Measurements from ENCODE around the gene TUG1. TPM values are rescaled to one million over a fixed set of nuclear protein-coding genes. Genes with fewer than 3 reads are reported as not detected.

TUG1 gene
- total RNA-seq, 4 donors from 2014 or later, result 53.8 to 89.8 (median 66.1) TPM

DNA sequence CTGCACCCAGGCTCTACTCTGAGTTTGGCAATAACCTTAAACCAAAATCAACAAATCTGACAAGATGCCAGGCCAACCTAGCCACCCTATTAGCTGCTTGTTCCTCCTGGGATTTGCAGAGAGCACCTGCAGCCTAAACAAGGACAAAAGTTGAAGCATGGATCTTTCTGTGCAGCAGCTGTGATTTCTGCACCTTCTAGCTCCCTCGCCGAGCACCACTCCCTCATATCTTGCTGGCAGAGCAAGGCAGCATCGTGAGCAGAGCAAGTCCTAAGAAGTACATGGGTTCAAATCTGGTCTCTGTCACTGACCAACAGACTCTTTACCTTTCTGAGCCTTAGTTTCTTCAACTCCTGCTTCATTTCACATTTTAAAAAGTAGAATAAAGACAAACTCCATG is 38.8 kb upstream of the TUG1 start:
- Histone ChIP-seq H3K9me3 (no peaks in the 10 kb centered on the region), H3K27ac (peak overlapping the region in 1 of 4 donors; percentile 0), H3K4me3 (no peak overlapping the region), H3K27me3 (no peaks in the 10 kb centered on the region), H3K36me3 (peaks cover 0 to 99% of the 10 kb centered on the region in 2 donors), H3K4me1 (peaks cover 0 to 6% (median 0%) of the 10 kb centered on the region in 3 donors)
- WGBS, 2 donors (ENCODE audit: low coverage in 1 of 2), result 50% methylated on average over 3 of the region's 3 CpGs; no CpG with 5 or more reads in 1 of the 2 donors
- no peak for ATAC-seq
- TF ChIP-seq, protein P1, sequence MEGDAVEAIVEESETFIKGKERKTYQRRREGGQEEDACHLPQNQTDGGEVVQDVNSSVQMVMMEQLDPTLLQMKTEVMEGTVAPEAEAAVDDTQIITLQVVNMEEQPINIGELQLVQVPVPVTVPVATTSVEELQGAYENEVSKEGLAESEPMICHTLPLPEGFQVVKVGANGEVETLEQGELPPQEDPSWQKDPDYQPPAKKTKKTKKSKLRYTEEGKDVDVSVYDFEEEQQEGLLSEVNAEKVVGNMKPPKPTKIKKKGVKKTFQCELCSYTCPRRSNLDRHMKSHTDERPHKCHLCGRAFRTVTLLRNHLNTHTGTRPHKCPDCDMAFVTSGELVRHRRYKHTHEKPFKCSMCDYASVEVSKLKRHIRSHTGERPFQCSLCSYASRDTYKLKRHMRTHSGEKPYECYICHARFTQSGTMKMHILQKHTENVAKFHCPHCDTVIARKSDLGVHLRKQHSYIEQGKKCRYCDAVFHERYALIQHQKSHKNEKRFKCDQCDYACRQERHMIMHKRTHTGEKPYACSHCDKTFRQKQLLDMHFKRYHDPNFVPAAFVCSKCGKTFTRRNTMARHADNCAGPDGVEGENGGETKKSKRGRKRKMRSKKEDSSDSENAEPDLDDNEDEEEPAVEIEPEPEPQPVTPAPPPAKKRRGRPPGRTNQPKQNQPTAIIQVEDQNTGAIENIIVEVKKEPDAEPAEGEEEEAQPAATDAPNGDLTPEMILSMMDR (IDR thresholded peaks at IDR 0.05), result no peak
- no peak for TF ChIP-seq EP300 (IDR thresholded peaks at IDR 0.05)
- no peak for TF ChIP-seq POLR2AphosphoS5 (IDR thresholded peaks at IDR 0.05)
- TF ChIP-seq POLR2A (IDR thresholded peaks at IDR 0.05), result no peak

DNA sequence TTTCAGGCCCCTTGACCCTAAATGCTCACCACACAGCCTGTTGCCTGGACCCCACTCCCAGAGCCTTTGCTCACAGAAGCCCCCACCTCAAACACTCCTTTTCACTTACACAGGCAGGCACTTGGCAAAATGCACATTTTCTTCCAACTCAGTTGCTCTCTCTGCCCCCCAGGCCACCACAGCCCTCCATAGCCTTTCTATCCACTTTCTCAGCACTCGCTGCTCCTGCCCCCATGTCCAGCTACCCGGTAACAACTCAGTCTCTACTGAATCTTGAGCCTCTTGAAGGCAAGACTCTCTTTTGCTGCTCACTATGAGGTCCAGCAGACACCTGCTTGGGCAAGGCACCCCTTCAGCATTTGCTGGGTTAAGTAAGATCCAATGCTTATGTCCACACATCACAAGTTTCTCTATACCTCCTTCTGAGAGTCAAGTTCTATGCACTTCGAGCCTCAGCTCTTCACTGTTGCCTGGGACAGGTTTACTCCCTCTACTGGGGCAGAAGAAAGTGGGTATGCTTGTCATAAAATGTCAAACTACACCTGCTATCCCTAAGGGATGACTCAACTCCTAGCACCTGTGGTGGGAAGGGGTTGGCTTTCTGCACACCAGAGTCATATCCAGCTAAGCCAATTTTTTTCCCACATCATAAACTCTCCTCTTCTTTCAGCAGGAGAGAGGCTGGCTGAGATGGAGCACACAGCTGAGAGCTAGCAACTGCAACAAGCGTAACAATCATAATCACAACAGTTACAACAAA is 37.3 kb upstream of the TUG1 start:
- H3K36me3 ChIP-seq, result peaks cover 0 to 100% of the 10 kb centered on the region in 2 donors
- H3K4me1 ChIP-seq, result peaks cover 0 to 6% (median 0%) of the 10 kb centered on the region in 3 donors
- no peak for ATAC-seq
- H3K27me3 ChIP-seq, result no peaks in the 10 kb centered on the region
- H3K4me3 ChIP-seq, result no peak overlapping the region
- WGBS, 2 donors (ENCODE audit: low coverage in 1 of 2), result 95 to 100% methylated on average over 2 to 4 of the region's 4 CpGs
- H3K9me3 ChIP-seq, result no peaks in the 10 kb centered on the region
- TF ChIP-seq POLR2A (IDR thresholded peaks at IDR 0.05) (no peak), EP300 (IDR thresholded peaks at IDR 0.05) (no peak), POLR2AphosphoS5 (IDR thresholded peaks at IDR 0.05) (no peak)
- TF ChIP-seq, protein P1 (IDR thresholded peaks at IDR 0.05), result no peak
- H3K27ac ChIP-seq, result no peak overlapping the region

DNA sequence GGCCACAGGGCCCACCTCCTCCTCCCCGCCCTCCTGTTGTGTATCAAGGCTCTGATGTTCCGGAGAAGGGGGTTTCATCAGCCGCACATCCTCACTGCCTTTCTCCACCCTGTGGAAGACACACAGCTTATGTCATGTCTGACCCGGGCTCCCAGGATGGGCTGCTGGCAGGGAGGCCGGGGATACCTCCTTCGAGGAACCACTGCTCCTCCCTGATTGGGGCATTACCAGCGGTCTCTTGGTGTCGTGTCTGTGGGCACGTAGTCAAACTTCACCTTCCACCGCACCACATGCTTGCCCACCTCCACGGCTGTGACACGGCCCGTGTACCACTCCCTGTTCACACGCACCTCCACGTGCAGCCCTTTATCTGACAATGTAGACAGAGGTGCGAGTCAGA is 36.4 kb upstream of the TUG1 start:
- WGBS, 2 donors (ENCODE audit: low coverage in 1 of 2), result 85 to 88% methylated on average over 6 of the region's 16 CpGs
- Histone ChIP-seq H3K4me1 (peaks cover 0 to 6% (median 0%) of the 10 kb centered on the region in 3 donors), H3K36me3 (peaks cover 3 to 100% of the 10 kb centered on the region in 2 donors), H3K27me3 (no peaks in the 10 kb centered on the region), H3K4me3 (no peak overlapping the region), H3K9me3 (no peaks in the 10 kb centered on the region), H3K27ac (no peak overlapping the region)
- TF ChIP-seq POLR2AphosphoS5 (IDR thresholded peaks at IDR 0.05) (no peak), EP300 (IDR thresholded peaks at IDR 0.05) (no peak), POLR2A (IDR thresholded peaks at IDR 0.05) (no peak)
- TF ChIP-seq, protein P1 (IDR thresholded peaks at IDR 0.05), result no peak
- no peak for ATAC-seq

DNA sequence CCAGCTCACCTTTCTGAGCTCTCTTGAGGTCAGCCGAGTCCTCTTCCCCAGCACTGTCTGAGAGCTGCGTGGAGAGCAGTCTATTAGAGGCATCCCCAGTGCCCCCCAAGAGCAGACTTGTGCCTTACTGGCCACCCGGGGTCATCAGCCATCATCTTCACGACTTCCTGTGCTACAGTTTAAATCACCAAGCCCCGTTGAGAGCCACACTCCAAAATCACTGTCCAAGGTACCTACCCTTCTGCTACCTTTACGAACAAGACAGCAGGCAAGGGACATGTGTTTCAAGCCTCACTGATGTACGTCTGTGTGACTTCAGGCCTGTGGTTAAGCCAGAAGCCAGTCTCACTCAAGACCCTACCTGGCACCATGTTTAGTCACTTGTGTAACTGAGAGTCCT is 35.6 kb upstream of the TUG1 start:
- TF ChIP-seq POLR2AphosphoS5 (IDR thresholded peaks at IDR 0.05) (no peak), POLR2A (IDR thresholded peaks at IDR 0.05) (no peak), EP300 (IDR thresholded peaks at IDR 0.05) (no peak)
- TF ChIP-seq, protein P1 (IDR thresholded peaks at IDR 0.05), result no peak
- Histone ChIP-seq H3K4me1 (peaks cover 0 to 6% (median 0%) of the 10 kb centered on the region in 3 donors), H3K4me3 (no peak overlapping the region), H3K9me3 (no peaks in the 10 kb centered on the region), H3K36me3 (peaks cover 3 to 100% of the 10 kb centered on the region in 2 donors), H3K27me3 (no peaks in the 10 kb centered on the region), H3K27ac (no peak overlapping the region)
- no peak for ATAC-seq
- 100% methylated on average over 1 of the region's 7 CpGs; no CpG with 5 or more reads in 1 of the 2 donors for WGBS, 2 donors (ENCODE audit: low coverage in 1 of 2)

DNA sequence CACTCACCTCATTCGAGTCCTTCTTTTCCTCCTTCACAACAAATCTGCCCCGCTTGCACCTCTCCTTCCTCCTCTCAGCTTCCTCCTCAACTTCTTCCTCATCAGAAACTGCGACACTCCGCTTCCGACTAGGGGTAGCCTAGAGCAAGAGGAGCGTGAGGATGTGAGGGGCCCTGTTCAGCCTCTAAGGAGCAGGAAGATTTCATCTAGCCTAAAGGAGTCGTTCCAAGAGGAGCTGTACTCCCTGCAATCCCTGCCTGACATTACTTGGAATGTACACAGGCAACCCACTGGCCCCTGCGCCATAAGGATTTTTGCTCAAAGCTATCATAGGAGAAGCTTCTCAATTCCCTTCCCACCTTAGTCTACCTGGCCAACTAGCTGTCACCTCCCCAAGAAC is 35.0 kb upstream of the TUG1 start:
- Histone ChIP-seq H3K4me1 (peaks cover 0 to 6% (median 0%) of the 10 kb centered on the region in 3 donors), H3K27ac (no peak overlapping the region), H3K36me3 (peaks cover 3 to 100% of the 10 kb centered on the region in 2 donors), H3K27me3 (no peaks in the 10 kb centered on the region), H3K4me3 (no peak overlapping the region), H3K9me3 (no peaks in the 10 kb centered on the region)
- TF ChIP-seq POLR2AphosphoS5 (IDR thresholded peaks at IDR 0.05), result no peak
- TF ChIP-seq EP300 (IDR thresholded peaks at IDR 0.05), result no peak
- TF ChIP-seq, protein P1 (IDR thresholded peaks at IDR 0.05), result no peak
- TF ChIP-seq POLR2A (IDR thresholded peaks at IDR 0.05), result no peak
- WGBS, 2 donors (ENCODE audit: low coverage in 1 of 2), result 83 to 97% methylated on average over 4 to 6 of the region's 8 CpGs
- no peak for ATAC-seq

Data from gastroesophageal sphincter (tissue), 4 donors.